SK-N-SH (cell line): ENCODE results near the gene MEX3D. TPM values are rescaled to one million over a fixed set of nuclear protein-coding genes. Genes with fewer than 3 reads are reported as not detected.

ENCODE experiments used
- CTCF ChIA-PET: fragments of 300-600, 350-600 bp; formaldehyde crosslinking; extraction: SDS; loops from one replicate; lab custom pipeline; 2021; lab: Yijun Ruan, JAX
- POLR2A ChIA-PET: fragments of 350-600 bp; sonication (Branson Sonifier 250); formaldehyde crosslinking; extraction: SDS; loops from one replicate; lab custom pipeline; 2020; ENCODE audit warnings: antibody characterized with exemption, inconsistent platforms; lab: Yijun Ruan, JAX
- DNase-seq: peaks from one replicate; pipeline ENCODE4 v3.0.0; 2012
- H2AFZ ChIP-seq: fragments of 200-600 bp; sonication (generic); 2 replicates; pipeline ENCODE4 v1.8.1; 2016; ENCODE audit warnings: antibody characterized with exemption, mild to moderate bottlenecking, low read depth
- H3F3A ChIP-seq: fragments of 200-600 bp; sonication (generic); replicated peaks from 2 replicates; pipeline ENCODE3; 2016; ENCODE audit warnings: antibody characterized with exemption, mild to moderate bottlenecking; ENCODE audit not compliant: insufficient read depth
- H3K27ac ChIP-seq, 2 experiments: fragments of 200-500 bp in 1 of 2; fragments of 200-600 bp in 1 of 2; sonication (Bioruptor generic) in 1 of 2; sonication (generic), shearing (Covaris generic) in 1 of 2; 2 replicates each; pipeline versions ENCODE4 v1.5.1 to v1.6.1; 2014 to 2016; ENCODE audit warnings: low read depth in 2 of 2, inconsistent platforms in 1 of 2, low read length in 1 of 2, mild to moderate bottlenecking in 1 of 2, mixed read lengths in 1 of 2
- H3K27me3 ChIP-seq: fragments of 200-600 bp; sonication (generic), shearing (Covaris generic); 2 replicates; pipeline ENCODE4 v1.6.1; 2016; ENCODE audit warnings: mixed run types; ENCODE audit not compliant: insufficient read depth
- H3K36me3 ChIP-seq, 2 experiments: fragments of 200-500 bp in 1 of 2; fragments of 200-600 bp in 1 of 2; sonication (Bioruptor generic) in 1 of 2; sonication (generic) in 1 of 2; replicated peaks in 1 of 2; 2 replicates each; pipeline versions ENCODE3 to v1.5.1; 2014 to 2016; ENCODE audit warnings: low read length in 1 of 2, mild to moderate bottlenecking in 1 of 2; ENCODE audit not compliant: insufficient read depth in 2 of 2, control insufficient read depth in 1 of 2
- H3K4me1 ChIP-seq, 2 experiments: fragments of 200-500 bp in 1 of 2; fragments of 200-600 bp in 1 of 2; sonication (Bioruptor generic) in 1 of 2; sonication (generic), shearing (Covaris generic) in 1 of 2; 2 replicates each; pipeline versions ENCODE4 v1.5.1 to v1.6.1; 2014 to 2016; ENCODE audit warnings: low read depth in 1 of 2, low read length in 1 of 2, mixed run types in 1 of 2; ENCODE audit not compliant: insufficient read depth in 2 of 2, control insufficient read depth in 1 of 2
- H3K4me2 ChIP-seq: fragments of 200-600 bp; sonication (generic), shearing (Covaris generic); 2 replicates; pipeline ENCODE4 v1.6.1; 2017; ENCODE audit warnings: mixed run types
- H3K4me3 ChIP-seq, 2 experiments: fragments of 200-500 bp in 1 of 2; fragments of 200-600 bp in 1 of 2; sonication (Bioruptor generic) in 1 of 2; sonication (generic), shearing (Covaris generic) in 1 of 2; 2 replicates each; pipeline versions ENCODE4 v1.5.1 to v1.8.1; 2014 to 2016; ENCODE audit warnings: low read depth in 2 of 2, inconsistent platforms in 1 of 2, low read length in 1 of 2, mild to moderate bottlenecking in 1 of 2, mixed read lengths in 1 of 2, moderate library complexity in 1 of 2
- H3K79me2 ChIP-seq: fragments of 200-600 bp; sonication (generic); 2 replicates; pipeline ENCODE4 v1.8.1; 2017; ENCODE audit warnings: mild to moderate bottlenecking; ENCODE audit not compliant: insufficient read depth
- H3K9ac ChIP-seq: fragments of 200-600 bp; sonication (generic); 2 replicates; pipeline ENCODE4 v1.6.1; 2017; ENCODE audit warnings: mixed run types
- H3K9me2 ChIP-seq: fragments of 200-600 bp; sonication (generic); 2 replicates; pipeline ENCODE4 v1.6.1; 2017; ENCODE audit warnings: mixed run types
- H3K9me3 ChIP-seq: fragments of 200-600 bp; sonication (generic); 2 replicates; pipeline ENCODE4 v1.6.1; 2017; ENCODE audit warnings: mixed run types, mild to moderate bottlenecking, moderate library complexity
- H4K20me1 ChIP-seq: fragments of 200-600 bp; sonication (generic); 2 replicates; pipeline ENCODE4 v1.6.1; 2017; ENCODE audit warnings: mild to moderate bottlenecking, mixed run types; ENCODE audit not compliant: insufficient read depth
- CHD2 ChIP-seq: fragments of 150-350 bp; IDR thresholded peaks from 2 replicates; pipeline ENCODE4 v1.6.1; 2018; ENCODE audit warnings: low read length; ENCODE audit not compliant: partially characterized antibody
- EP300 ChIP-seq, 2 experiments: IDR thresholded peaks; 2 replicates each; pipeline versions ENCODE4 v1.4.0 to v1.6.1; 2012; ENCODE audit warnings: borderline replicate concordance in 1 of 2, low read depth in 1 of 2, low read length in 1 of 2
- FOXJ3 ChIP-seq: sonication (generic); formaldehyde crosslinking; IDR thresholded peaks from 2 replicates; pipeline ENCODE4 v1.5.1; 2020; ENCODE audit warnings: mild to moderate bottlenecking, missing genetic modification reagents
- MEF2A ChIP-seq: IDR thresholded peaks from 2 replicates; pipeline ENCODE4 v1.4.0; 2012; ENCODE audit warnings: low read depth, borderline replicate concordance
- MXI1 ChIP-seq: IDR thresholded peaks from 2 replicates; pipeline ENCODE4 v1.6.1; 2012; ENCODE audit warnings: mild to moderate bottlenecking, low read depth, low read length, improper control_type of control experiment
- NRF1 ChIP-seq: IDR thresholded peaks from 2 replicates; pipeline ENCODE4 v1.6.1; 2012; ENCODE audit warnings: low read depth, mild to moderate bottlenecking, low read length
- RAD21 ChIP-seq: IDR thresholded peaks from 2 replicates; pipeline ENCODE4 v1.6.1; 2012; ENCODE audit warnings: mild to moderate bottlenecking, low read length
- RFX5 ChIP-seq: IDR thresholded peaks from 2 replicates; pipeline ENCODE4 v1.6.1; 2012; ENCODE audit warnings: mild to moderate bottlenecking, improper control_type of control experiment, low read length
- RXRA ChIP-seq: IDR thresholded peaks from 2 replicates; pipeline ENCODE4 v1.4.0; 2012; ENCODE audit warnings: low read depth, mild to moderate bottlenecking, borderline replicate concordance
- TAF1 ChIP-seq: IDR thresholded peaks from 2 replicates; pipeline ENCODE4 v1.6.1; 2012; ENCODE audit warnings: low read depth, mild to moderate bottlenecking, low read length, moderate library complexity, borderline replicate concordance
- WGBS: methylation state at CpG from one replicate; pipeline ENCODE4 v1.1.6; 2017; ENCODE audit warnings: low lambda C conversion rate; 5-methylcytosine and 5-hydroxymethylcytosine counted together
- polyA plus RNA-seq, 3 experiments: library from polyadenylated mRNA; depleted of rRNA; stranded (reverse); fragments of >200 nt; gene quantifications; 2 replicates each; pipeline ENCODE4 v1.2.3, GENCODE V29; 2012
- TF ChIP-seq, protein P1 (sequence below): fragments of 150-350 bp; IDR thresholded peaks from 2 replicates; pipeline ENCODE4 v1.6.1; 2016; ENCODE audit warnings: mild to moderate bottlenecking, low read depth, low read length
- TF ChIP-seq, protein P2 (sequence below): IDR thresholded peaks from 2 replicates; pipeline ENCODE4 v1.4.0; 2012; ENCODE audit warnings: low read depth
- TF ChIP-seq, protein P3 (sequence below): IDR thresholded peaks from 2 replicates; pipeline ENCODE4 v1.4.0; 2012; ENCODE audit warnings: low read depth, borderline replicate concordance
- TF ChIP-seq, protein P4 (sequence below): IDR thresholded peaks from 2 replicates; pipeline ENCODE4 v1.6.1; 2012; ENCODE audit warnings: mild to moderate bottlenecking, low read depth, low read length, moderate library complexity

MEX3D gene
- polyA plus RNA-seq, 1 of the 3 experiments (the other 2 are of a cell fraction) = 14.9 TPM

DNA sequence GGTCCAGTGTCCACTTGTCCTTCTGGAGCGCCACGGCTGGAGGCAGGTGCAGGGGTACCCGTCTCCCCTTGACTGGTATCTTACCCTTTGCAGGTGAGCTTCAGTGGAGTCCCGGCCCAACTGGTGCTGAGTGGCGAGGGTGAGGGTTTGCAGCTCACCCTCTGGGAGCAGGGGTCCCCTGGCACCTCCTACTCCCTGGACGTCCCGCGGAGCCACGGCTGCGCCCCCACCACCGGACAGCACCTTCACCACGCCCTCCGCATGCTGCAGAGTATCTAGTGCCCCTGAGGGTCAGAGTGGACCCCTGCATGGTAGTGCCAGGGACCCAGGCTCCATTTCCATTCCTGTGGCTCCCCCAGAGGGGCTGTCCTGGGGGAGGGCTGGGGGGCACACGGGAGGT lies 33.2 kb downstream of the MEX3D start:
- Histone ChIP-seq H3K9ac (no peak overlapping the region), H3F3A (no peaks in the 10 kb centered on the region), H3K27ac (no peak overlapping the region), H3K79me2 (no peaks in the 10 kb centered on the region), H4K20me1 (no peaks in the 10 kb centered on the region), H3K36me3 (no peaks in the 10 kb centered on the region)
- TF ChIP-seq RAD21 (no peak), TAF1 (no peak), RXRA (no peak), MEF2A (no peak)
- TF ChIP-seq, protein P1, sequence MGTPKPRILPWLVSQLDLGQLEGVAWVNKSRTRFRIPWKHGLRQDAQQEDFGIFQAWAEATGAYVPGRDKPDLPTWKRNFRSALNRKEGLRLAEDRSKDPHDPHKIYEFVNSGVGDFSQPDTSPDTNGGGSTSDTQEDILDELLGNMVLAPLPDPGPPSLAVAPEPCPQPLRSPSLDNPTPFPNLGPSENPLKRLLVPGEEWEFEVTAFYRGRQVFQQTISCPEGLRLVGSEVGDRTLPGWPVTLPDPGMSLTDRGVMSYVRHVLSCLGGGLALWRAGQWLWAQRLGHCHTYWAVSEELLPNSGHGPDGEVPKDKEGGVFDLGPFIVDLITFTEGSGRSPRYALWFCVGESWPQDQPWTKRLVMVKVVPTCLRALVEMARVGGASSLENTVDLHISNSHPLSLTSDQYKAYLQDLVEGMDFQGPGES = no peak
- TF ChIP-seq, protein P2, sequence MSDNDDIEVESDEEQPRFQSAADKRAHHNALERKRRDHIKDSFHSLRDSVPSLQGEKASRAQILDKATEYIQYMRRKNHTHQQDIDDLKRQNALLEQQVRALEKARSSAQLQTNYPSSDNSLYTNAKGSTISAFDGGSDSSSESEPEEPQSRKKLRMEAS = no peak
- TF ChIP-seq, all 33 proteins: peak for 0
- WGBS = 84% methylated on average over 9 of the region's 14 CpGs
- Histone ChIP-seq H3K4me3 (no peak overlapping the region), H3K9me2 (no peaks in the 10 kb centered on the region), H3K4me2 (no peak overlapping the region), H3K9me3 (no peaks in the 10 kb centered on the region), H3K27me3 (peaks cover 11% of the 10 kb centered on the region), H3K4me1 (peaks cover 0 to 5% of the 10 kb centered on the region in 2 experiments; a peak in 1 of 4 replicates), H2AFZ (no peak overlapping the region)
- DNase-seq = no peak
- ChIA-PET CTCF (interaction anchor here (7.1 kb wide), 1 partner anchor 11 kb away, joined by 41 read pairs; no protein-coding TSS in a partner anchor), POLR2A (no interaction called here)

DNA sequence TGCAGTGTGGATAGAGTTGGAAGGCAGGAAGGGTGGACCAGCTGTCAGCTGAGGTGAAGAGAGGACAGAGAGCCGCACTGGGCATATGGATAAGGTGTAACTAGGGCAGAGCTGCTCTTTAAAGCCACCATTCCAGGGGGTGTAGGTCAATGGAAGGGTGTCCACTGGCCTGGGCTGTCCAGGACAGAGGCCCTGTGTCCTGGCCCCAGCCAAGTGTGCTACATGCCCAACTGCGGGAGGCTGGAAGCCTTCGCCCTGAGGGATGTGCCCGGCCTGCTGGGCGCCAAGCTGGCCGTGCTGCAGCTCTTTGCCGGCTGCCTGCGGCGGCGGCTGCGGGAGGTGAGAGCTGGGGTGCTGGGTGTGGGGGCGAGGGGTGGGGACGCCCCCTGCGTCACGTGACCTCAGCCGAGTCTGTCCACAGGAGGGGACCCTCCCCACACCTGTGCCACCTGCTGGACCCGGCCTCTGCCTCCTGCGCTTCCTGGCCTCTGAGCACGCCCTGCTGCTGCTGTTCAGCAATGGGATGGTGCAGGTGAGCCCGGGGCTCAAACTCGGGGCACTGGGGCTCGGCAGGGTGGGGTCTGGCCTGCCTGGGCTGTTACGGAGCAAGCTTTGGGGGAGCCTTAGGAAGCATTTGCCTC lies 34.5 kb downstream of the MEX3D start:
- 37% methylated on average over 7 of the region's 23 CpGs for WGBS
- Histone ChIP-seq H3K4me2 (no peak overlapping the region), H3K27me3 (peaks cover 24% of the 10 kb centered on the region), H3K4me1 (peaks cover 0 to under 1% of the 10 kb centered on the region in 2 experiments; a peak in 1 of 4 replicates), H3K36me3 (no peaks in the 10 kb centered on the region), H3K9ac (no peak overlapping the region), H3K4me3 (no peak overlapping the region), H3K9me2 (no peaks in the 10 kb centered on the region), H2AFZ (no peak overlapping the region), H3K79me2 (no peaks in the 10 kb centered on the region), H3F3A (no peaks in the 10 kb centered on the region), H3K27ac (no peak overlapping the region), H4K20me1 (no peaks in the 10 kb centered on the region), H3K9me3 (no peaks in the 10 kb centered on the region)
- TF ChIP-seq CHD2 (no peak), FOXJ3 (CRISPR knock-in tag) (no peak), RXRA (no peak), NRF1 (no peak)
- POLR2A ChIA-PET = interaction anchor here (0.6 kb wide), 1 partner anchor 730 kb away, joined by 5 read pairs; no protein-coding TSS in a partner anchor
- CTCF ChIA-PET = interaction anchor here (2.1 to 7.1 kb wide), 2 partner anchors 13 to 139 kb away, joined by 6 to 41 read pairs; no protein-coding TSS in a partner anchor
- no peak for DNase-seq

DNA sequence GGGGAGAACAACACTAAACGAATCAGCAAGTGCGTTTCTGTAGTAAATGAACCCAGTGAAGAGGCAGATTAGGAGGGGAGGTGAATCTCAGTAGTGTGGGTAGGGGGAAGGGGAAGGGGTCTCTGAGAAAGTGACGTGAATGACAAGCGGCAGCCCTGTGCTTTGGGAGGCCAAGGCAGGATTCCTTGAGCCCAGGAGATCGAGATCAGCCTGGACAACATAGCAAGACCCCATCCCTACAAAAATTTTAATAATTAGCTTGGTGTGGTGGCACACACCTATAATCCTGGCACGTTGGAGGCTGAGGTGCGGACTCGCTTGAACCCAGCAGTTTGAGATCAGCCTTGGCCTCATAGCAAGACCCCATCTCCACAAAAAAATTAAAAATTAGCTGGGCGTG lies 36.1 kb downstream of the MEX3D start:
- H3K79me2 ChIP-seq = no peaks in the 10 kb centered on the region
- no peak overlapping the region for H3K9ac ChIP-seq
- POLR2A ChIA-PET = no interaction called here
- no peak for DNase-seq
- no peaks in the 10 kb centered on the region for H3K4me1 ChIP-seq
- no peaks in the 10 kb centered on the region for H3K9me3 ChIP-seq
- no peak overlapping the region for H3K4me2 ChIP-seq
- H3K4me3 ChIP-seq = no peak overlapping the region
- H3K36me3 ChIP-seq = no peaks in the 10 kb centered on the region
- no peak overlapping the region for H2AFZ ChIP-seq
- no peak overlapping the region for H3K27ac ChIP-seq
- H4K20me1 ChIP-seq = no peaks in the 10 kb centered on the region
- H3F3A ChIP-seq = no peaks in the 10 kb centered on the region
- H3K27me3 ChIP-seq = peaks cover 34% of the 10 kb centered on the region
- WGBS = 61% methylated on average over 9 of the region's 9 CpGs
- H3K9me2 ChIP-seq = no peaks in the 10 kb centered on the region
- CTCF ChIA-PET = interaction anchor here (2.1 to 7.1 kb wide), 2 partner anchors 14 to 141 kb away, joined by 6 to 41 read pairs; no protein-coding TSS in a partner anchor
- TF ChIP-seq RAD21 (no peak), MXI1 (no peak), RFX5 (no peak), FOXJ3 (CRISPR knock-in tag) (no peak), EP300 (IDR thresholded peaks at IDR 0.05; ENCODE audit: borderline replicate concordance in 1 of 2, low read depth in 1 of 2, low read length in 1 of 2) (no peak)
- TF ChIP-seq, protein P3, sequence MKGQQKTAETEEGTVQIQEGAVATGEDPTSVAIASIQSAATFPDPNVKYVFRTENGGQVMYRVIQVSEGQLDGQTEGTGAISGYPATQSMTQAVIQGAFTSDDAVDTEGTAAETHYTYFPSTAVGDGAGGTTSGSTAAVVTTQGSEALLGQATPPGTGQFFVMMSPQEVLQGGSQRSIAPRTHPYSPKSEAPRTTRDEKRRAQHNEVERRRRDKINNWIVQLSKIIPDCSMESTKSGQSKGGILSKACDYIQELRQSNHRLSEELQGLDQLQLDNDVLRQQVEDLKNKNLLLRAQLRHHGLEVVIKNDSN = no peak
- TF ChIP-seq, protein P4, sequence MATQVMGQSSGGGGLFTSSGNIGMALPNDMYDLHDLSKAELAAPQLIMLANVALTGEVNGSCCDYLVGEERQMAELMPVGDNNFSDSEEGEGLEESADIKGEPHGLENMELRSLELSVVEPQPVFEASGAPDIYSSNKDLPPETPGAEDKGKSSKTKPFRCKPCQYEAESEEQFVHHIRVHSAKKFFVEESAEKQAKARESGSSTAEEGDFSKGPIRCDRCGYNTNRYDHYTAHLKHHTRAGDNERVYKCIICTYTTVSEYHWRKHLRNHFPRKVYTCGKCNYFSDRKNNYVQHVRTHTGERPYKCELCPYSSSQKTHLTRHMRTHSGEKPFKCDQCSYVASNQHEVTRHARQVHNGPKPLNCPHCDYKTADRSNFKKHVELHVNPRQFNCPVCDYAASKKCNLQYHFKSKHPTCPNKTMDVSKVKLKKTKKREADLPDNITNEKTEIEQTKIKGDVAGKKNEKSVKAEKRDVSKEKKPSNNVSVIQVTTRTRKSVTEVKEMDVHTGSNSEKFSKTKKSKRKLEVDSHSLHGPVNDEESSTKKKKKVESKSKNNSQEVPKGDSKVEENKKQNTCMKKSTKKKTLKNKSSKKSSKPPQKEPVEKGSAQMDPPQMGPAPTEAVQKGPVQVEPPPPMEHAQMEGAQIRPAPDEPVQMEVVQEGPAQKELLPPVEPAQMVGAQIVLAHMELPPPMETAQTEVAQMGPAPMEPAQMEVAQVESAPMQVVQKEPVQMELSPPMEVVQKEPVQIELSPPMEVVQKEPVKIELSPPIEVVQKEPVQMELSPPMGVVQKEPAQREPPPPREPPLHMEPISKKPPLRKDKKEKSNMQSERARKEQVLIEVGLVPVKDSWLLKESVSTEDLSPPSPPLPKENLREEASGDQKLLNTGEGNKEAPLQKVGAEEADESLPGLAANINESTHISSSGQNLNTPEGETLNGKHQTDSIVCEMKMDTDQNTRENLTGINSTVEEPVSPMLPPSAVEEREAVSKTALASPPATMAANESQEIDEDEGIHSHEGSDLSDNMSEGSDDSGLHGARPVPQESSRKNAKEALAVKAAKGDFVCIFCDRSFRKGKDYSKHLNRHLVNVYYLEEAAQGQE = no peak
